Suprapubic skin (tissue), 4 donors: ENCODE results near the gene ZNF385A.

Experiments
- CTCF ChIP-seq, 2 donors: fragments of 200-600 bp in 1 of 2; fragments of 450-650 bp in 1 of 2; sonication (generic) in 1 of 2; IDR thresholded peaks; one replicate each; pipeline ENCODE4 v1.5.1; 2016 to 2019; ENCODE audit warnings: antibody characterized with exemption in 2 of 2, mild to moderate bottlenecking in 1 of 2, moderate library complexity in 1 of 2
- EP300 ChIP-seq: sonication (generic); formaldehyde crosslinking; IDR thresholded peaks from one replicate; pipeline ENCODE4 v1.6.1; 2017; ENCODE audit warnings: antibody characterized with exemption
- POLR2A ChIP-seq, 2 donors: fragments of 450-650 bp; IDR thresholded peaks; one replicate each; pipeline ENCODE4 v1.6.1; 2017; ENCODE audit warnings: antibody characterized with exemption in 2 of 2, mild to moderate bottlenecking in 2 of 2, moderate library complexity in 2 of 2
- POLR2AphosphoS5 ChIP-seq, 3 donors: sonication (generic); formaldehyde crosslinking; IDR thresholded peaks; one replicate each; pipeline ENCODE4 v1.6.1; 2017; ENCODE audit warnings: antibody characterized with exemption in 3 of 3

DNA sequence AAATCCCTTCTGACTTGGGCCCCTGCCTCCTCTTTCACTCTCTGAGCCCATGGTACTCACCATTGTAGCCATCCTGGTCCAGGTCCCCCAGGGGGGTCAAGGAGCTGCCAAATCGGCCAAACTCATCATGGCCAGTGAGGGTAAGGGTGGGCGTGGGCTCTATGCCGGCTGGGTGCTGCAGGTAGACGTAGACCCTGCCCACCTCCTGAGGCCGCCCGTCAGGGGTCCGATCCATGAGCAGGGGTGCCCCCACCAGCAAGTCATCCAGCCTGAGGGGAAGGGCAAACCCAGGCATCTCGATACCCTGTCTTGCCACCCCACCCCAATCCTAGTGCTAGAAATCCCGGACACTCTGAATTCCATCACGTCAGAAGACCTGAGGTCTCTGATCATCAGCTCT is 20.6 kb upstream of the ZNF385A start:
- TF ChIP-seq CTCF (IDR thresholded peaks at IDR 0.05) (no peak), POLR2A (IDR thresholded peaks at IDR 0.05) (no peak), EP300 (no peak), POLR2AphosphoS5 (IDR thresholded peaks at IDR 0.05) (no peak)
